BJ (cell line): ENCODE data around the gene PKD2. TPM values are rescaled to one million over a fixed set of nuclear protein-coding genes. Genes with fewer than 3 reads are reported as not detected.

ENCODE experiments used
- CTCF ChIA-PET: fragments of 350-600 bp; formaldehyde crosslinking; extraction: SDS; loops from one replicate; lab custom pipeline; 2021; ENCODE audit warnings: antibody characterized with exemption, inconsistent platforms; lab: Yijun Ruan, JAX
- POLR2A ChIA-PET: fragments of 300-600 bp; sonication (Branson Sonifier 250); formaldehyde crosslinking; extraction: SDS; loops from one replicate; lab custom pipeline; 2021; ENCODE audit warnings: antibody characterized with exemption; lab: Charles Lee
- DNase-seq: peaks from one replicate; pipeline ENCODE4 v3.0.0-alpha.2; 2011; ENCODE audit warnings: low read depth
- H3K27me3 ChIP-seq: 2 replicates; pipeline ENCODE4 v1.6.0; 2011; ENCODE audit warnings: low read length; ENCODE audit not compliant: control insufficient read depth, insufficient read depth
- H3K36me3 ChIP-seq: 2 replicates; pipeline ENCODE4 v1.5.1; 2011; ENCODE audit warnings: low read length; ENCODE audit not compliant: control insufficient read depth, insufficient read depth
- H3K4me3 ChIP-seq: 2 replicates; pipeline ENCODE4 v1.5.1; 2011; ENCODE audit warnings: low read depth, mild to moderate bottlenecking, control low read depth, low read length
- CTCF ChIP-seq: IDR thresholded peaks from 2 replicates; pipeline ENCODE4 v1.5.1; 2011; ENCODE audit warnings: low read depth, mild to moderate bottlenecking, control low read depth, inconsistent platforms, low read length, moderate library complexity; ENCODE audit not compliant: insufficient read depth
- polyA plus RNA-seq: library from polyadenylated mRNA; depleted of rRNA; stranded (reverse); fragments of >200 nt; gene quantifications from 2 replicates; pipeline ENCODE4 v1.2.3, GENCODE V29; 2011

The PKD2 gene
- polyA plus RNA-seq, 1 experiment = 67.0 TPM

- Histone ChIP-seq H3K36me3 (peaks cover 24% of the 10 kb centered on the region), H3K27me3 (no peaks in the 10 kb centered on the region), H3K4me3 (no peak overlapping the region)
- CTCF ChIA-PET = interaction anchor here (0.7 kb wide), 1 partner anchor 14 kb away, joined by 3 read pairs; no protein-coding TSS in a partner anchor
- DNase-seq = no peak
- POLR2A ChIA-PET = no interaction called here
- TF ChIP-seq CTCF = no peak
Measured at GRCh38 chr4:88040707-88041106, 33.3 kb downstream of the PKD2 start.

GRCh38 chr4:88041626-88042025 is 34.2 kb downstream of the PKD2 start:
- POLR2A ChIA-PET = no interaction called here
- no peak overlapping the region for H3K4me3 ChIP-seq
- H3K36me3 ChIP-seq = peaks cover 22% of the 10 kb centered on the region
- CTCF ChIA-PET = interaction anchor here (0.7 to 1.4 kb wide), 3 partner anchors 8 to 170 kb away, joined by 3 read pairs; no protein-coding TSS in a partner anchor
- no peaks in the 10 kb centered on the region for H3K27me3 ChIP-seq
- TF ChIP-seq CTCF = no peak
- no peak for DNase-seq

GRCh38 chr4:88043001-88043400 is 35.6 kb downstream of the PKD2 start:
- Histone ChIP-seq H3K4me3 (no peak overlapping the region), H3K36me3 (peaks cover 19% of the 10 kb centered on the region), H3K27me3 (no peaks in the 10 kb centered on the region)
- ChIA-PET POLR2A (no interaction called here), CTCF (interaction anchor here (1.1 to 1.8 kb wide), 3 partner anchors 19 to 169 kb away, joined by 3 to 6 read pairs (median 3); no protein-coding TSS in a partner anchor)
- no peak for TF ChIP-seq CTCF
- DNase-seq = no peak

- no peak for TF ChIP-seq CTCF
- Histone ChIP-seq H3K27me3 (no peaks in the 10 kb centered on the region), H3K36me3 (peaks cover 14% of the 10 kb centered on the region), H3K4me3 (no peak overlapping the region)
- DNase-seq = no peak
- ChIA-PET CTCF (interaction anchor here (1.1 to 1.8 kb wide), 3 partner anchors 20 to 168 kb away, joined by 3 to 6 read pairs (median 3); no protein-coding TSS in a partner anchor), POLR2A (no interaction called here)
Measured at GRCh38 chr4:88043586-88044340, 36.3 kb downstream of the PKD2 start.

- ChIA-PET POLR2A (no interaction called here), CTCF (no interaction called here)
- no peak for TF ChIP-seq CTCF
- no peak overlapping the region for H3K4me3 ChIP-seq
- H3K36me3 ChIP-seq = peaks cover 16% of the 10 kb centered on the region
- no peaks in the 10 kb centered on the region for H3K27me3 ChIP-seq
- DNase-seq = no peak
Measured at GRCh38 chr4:88045021-88045420, 37.6 kb downstream of the PKD2 start.
